Skeletal muscle tissue (tissue), 4 donors: ENCODE results near the gene VPS9D1. TPM values are rescaled to one million over a fixed set of nuclear protein-coding genes. Genes with fewer than 3 reads are reported as not detected.
"Not testable (repeated sequence)": the region's sequence is repeated elsewhere in the genome, so short reads cannot be mapped to it uniquely, and the experiment has no call there.

Source experiments
- H3K27ac ChIP-seq: one replicate; pipeline ENCODE4 v1.7.0; 2013; ENCODE audit warnings: mild to moderate bottlenecking, low read depth, low read length, inconsistent platforms
- H3K27me3 ChIP-seq, 3 donors: one replicate each; pipeline ENCODE4 v1.7.0; 2013; ENCODE audit warnings: low read length in 3 of 3; ENCODE audit not compliant: control insufficient read depth in 3 of 3, insufficient read depth in 3 of 3
- H3K36me3 ChIP-seq, 3 donors: one replicate each; pipeline ENCODE4 v1.7.0; 2013; ENCODE audit warnings: low read length in 3 of 3; ENCODE audit not compliant: control insufficient read depth in 3 of 3, insufficient read depth in 3 of 3
- H3K4me1 ChIP-seq, 3 donors: one replicate each; pipeline ENCODE4 v1.7.0; 2013; ENCODE audit warnings: low read length in 3 of 3, mild to moderate bottlenecking in 3 of 3; ENCODE audit not compliant: control insufficient read depth in 3 of 3, insufficient read depth in 3 of 3
- H3K4me3 ChIP-seq, 3 donors: one replicate each; pipeline ENCODE4 v1.7.0; 2013; ENCODE audit warnings: low read length in 3 of 3
- H3K9ac ChIP-seq, 3 donors: one replicate each; pipeline ENCODE4 v1.7.0; 2013; ENCODE audit warnings: low read length in 3 of 3, mild to moderate bottlenecking in 3 of 3, moderate library complexity in 2 of 3, low read depth in 1 of 3
- H3K9me3 ChIP-seq, 3 donors: one replicate each; pipeline ENCODE4 v1.7.0; 2013; ENCODE audit warnings: low read length in 3 of 3; ENCODE audit not compliant: control insufficient read depth in 3 of 3
- total RNA-seq: library from RNA; depleted of rRNA; stranded (reverse); fragments of >200 nt; gene quantifications from one replicate; pipeline ENCODE4 v1.2.3, GENCODE V29; 2014
- donor health status: Osteomylitis.

VPS9D1 gene
- total RNA-seq, 1 donor from 2014 or later, result 3.1 TPM

DNA sequence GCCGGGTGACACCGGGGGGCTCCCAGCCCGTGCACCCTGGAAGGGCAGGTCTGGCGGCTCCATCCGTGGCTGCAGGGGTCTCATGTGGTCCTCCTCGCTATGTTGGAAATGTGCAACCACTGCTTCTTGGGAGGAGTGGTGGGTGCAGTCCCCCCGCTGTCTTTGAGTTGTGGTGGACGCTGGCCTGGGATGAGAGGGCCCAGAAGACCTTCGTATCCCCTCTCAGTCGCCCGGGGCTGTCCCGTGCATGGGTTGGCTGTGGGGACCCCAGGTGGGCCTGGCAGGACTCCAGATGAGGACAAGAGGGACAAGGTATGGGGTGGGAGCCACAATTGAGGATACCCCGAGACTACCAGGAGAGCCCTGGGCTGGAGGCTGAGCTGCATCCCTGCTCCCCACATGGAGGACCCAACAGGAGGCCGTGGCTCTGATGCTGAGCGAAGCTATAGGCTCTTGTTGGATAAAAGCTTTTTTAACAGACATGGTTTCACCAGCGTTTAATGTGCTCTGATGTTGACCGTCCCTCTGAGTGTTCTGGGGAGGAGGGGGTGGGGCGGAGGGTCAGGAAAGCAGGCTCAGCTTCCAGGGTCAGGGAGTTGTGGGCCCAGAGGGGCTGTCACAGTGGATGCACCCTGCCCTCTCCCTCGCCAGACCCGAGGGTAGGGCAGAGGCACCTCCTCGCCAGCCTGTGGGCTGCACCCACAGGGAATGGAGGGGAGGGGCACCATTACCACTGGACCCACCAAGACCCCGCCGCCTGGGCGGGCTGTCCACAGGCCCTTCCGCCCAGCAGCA, 24.6 kb downstream of the VPS9D1 start:
- Histone ChIP-seq H3K36me3 (peaks cover 11 to 34% (median 21%) of the 10 kb centered on the region in 3 donors), H3K9ac (no peak overlapping the region)

DNA sequence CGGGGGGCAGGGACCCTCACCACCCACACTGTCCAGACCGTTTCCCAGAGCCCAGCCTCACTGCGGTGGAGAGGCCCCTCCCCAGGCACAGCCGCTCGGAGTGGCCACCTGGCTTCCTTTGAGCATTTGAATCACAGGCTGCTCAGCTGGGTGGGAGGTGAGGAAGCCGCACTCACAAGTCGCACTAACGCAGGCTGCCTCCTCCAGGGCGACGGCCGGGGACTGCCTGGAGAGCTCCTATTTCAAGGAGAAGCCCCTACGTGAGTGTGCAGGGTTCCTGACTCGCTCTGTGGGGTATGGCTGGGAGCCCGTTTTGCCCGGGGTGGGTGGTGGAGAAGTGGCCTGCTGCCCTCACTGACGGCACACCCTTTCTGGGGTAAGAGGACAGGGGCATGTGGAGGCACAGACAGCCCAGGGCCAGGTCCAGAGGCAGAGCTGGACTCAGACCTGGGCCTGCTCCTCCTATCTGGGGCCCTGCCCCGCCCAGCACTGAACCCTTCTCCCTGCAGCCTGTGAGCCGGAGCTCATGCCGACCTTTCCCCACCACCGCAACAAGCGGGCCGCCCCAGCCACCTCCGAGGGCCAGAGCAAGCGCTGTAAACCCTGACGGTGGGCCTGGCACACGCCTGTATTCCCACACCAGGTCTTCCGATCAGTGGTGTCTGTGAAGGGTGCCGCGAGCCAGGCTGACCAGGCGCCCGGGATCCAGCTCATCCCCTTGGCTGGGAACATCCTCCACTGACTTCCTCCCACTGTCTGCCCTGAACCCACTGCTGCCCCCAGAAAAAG, 25.4 kb downstream of the VPS9D1 start:
- H3K27ac ChIP-seq, result no peak overlapping the region
- H3K4me1 ChIP-seq, result peaks cover 6 to 17% (median 10%) of the 10 kb centered on the region in 3 donors
- H3K36me3 ChIP-seq, result peaks cover 14 to 40% (median 26%) of the 10 kb centered on the region in 3 donors
- H3K9ac ChIP-seq, result no peak overlapping the region
- H3K9me3 ChIP-seq, result no peaks in the 10 kb centered on the region
- H3K4me3 ChIP-seq, result no peak overlapping the region
- H3K27me3 ChIP-seq, result peaks cover 0 to 4% (median 0%) of the 10 kb centered on the region in 3 donors

More for the DNA sequence above, 24.6 kb downstream of the VPS9D1 start:
- peaks cover 14 to 25% (median 17%) of the 10 kb centered on the region in 3 donors for H3K4me1 ChIP-seq
- no peaks in the 10 kb centered on the region for H3K9me3 ChIP-seq
- H3K4me3 ChIP-seq, result no peak overlapping the region
- no peak overlapping the region for H3K27ac ChIP-seq
- H3K27me3 ChIP-seq, result peaks cover 0 to 6% (median 4%) of the 10 kb centered on the region in 3 donors

DNA sequence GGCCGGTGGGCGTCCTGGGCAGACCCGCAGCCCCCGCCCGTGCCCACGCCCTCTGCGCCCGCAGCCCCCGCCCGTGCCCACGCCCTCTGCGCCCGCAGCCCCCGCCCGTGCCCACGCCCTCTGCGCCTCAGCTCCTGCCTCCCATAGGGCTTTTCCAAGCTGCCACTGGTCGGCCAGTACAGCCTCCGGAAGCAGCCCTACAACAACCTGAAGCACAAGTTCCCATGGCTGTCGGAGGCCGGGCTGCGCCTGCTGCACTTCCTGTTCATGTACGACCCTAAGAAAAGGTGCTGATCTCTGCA, 26.0 kb downstream of the VPS9D1 start:
- Histone ChIP-seq H3K36me3 (peaks cover 17 to 45% (median 26%) of the 10 kb centered on the region in 3 donors), H3K4me1 (peaks cover under 1 to 12% (median 5%) of the 10 kb centered on the region in 3 donors)
- H3K9me3 ChIP-seq, H3K27me3 ChIP-seq, H3K27ac ChIP-seq, H3K9ac ChIP-seq, H3K4me3 ChIP-seq: not testable (repeated sequence)

DNA sequence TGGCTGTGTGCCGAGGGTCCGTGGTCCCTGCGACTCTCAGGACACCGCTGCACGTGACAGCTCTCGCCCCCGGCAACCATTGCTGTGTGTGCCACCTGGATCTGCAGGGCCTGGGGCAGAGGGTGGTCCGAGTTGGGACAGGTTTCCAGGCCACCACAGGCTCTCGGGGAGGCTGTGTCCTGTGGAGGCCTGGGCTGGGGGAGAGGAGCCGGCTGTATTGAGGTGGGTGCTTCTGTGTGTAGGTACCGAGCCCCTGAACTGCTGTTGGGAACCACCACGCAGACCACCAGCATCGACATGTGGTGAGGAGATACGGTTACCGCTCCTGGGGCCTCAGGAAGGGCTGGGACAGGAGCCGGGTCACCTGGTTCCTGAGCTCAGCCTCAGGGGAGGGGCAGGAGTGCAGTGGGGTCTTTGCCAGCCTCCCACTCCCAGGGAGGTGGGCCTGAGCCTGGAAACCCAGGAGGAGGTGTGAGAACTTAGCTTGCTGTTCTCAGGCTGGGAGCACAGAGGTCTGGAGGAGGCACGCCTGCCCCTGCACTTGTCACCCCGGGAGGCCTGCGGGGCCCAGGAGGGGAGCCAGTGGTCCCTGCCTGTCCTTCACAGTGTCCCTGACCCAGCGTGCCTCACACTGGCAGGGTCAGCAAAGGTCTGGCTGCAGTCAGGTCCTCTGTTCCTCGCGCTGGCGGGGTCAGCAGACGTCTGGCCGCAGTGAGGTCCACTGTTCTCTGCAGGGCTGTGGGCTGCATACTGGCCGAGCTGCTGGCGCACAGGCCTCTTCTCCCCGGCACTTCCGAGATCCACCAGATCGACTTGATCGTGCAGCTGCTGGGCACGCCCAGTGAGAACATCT, 26.5 kb downstream of the VPS9D1 start:
- Histone ChIP-seq H3K9me3 (no peaks in the 10 kb centered on the region), H3K4me3 (no peak overlapping the region), H3K27ac (no peak overlapping the region), H3K9ac (no peak overlapping the region), H3K36me3 (peaks cover 19 to 45% (median 27%) of the 10 kb centered on the region in 3 donors), H3K4me1 (peaks cover 0 to 10% (median 5%) of the 10 kb centered on the region in 3 donors), H3K27me3 (peaks cover 0 to 4% (median 0%) of the 10 kb centered on the region in 3 donors)

DNA sequence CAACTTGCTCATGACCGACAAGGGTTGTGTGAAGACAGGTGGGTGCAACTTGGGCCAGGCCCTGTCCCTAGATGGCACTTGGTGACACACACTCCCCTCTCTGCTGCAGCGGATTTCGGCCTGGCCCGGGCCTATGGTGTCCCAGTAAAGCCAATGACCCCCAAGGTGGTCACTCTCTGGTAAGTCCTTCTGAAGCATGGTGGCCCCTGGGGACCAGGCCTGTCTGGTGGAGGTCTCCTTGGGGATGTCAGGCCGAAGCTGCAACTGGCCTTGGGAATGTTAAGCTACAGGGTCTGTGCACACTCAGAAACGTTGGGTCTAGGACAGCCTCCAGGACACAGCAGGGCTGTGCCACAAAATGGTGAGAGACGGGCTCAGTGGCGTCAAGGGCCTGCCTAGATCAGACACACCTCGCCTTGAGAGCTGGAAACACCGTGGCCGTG, 27.4 kb downstream of the VPS9D1 start:
- Histone ChIP-seq H3K4me3 (no peak overlapping the region), H3K9me3 (no peaks in the 10 kb centered on the region), H3K27ac (no peak overlapping the region), H3K9ac (no peak overlapping the region), H3K27me3 (peaks cover 0 to 4% (median 0%) of the 10 kb centered on the region in 3 donors), H3K4me1 (peaks cover 0 to 12% (median 8%) of the 10 kb centered on the region in 3 donors), H3K36me3 (peaks cover 19 to 45% (median 29%) of the 10 kb centered on the region in 3 donors)

DNA sequence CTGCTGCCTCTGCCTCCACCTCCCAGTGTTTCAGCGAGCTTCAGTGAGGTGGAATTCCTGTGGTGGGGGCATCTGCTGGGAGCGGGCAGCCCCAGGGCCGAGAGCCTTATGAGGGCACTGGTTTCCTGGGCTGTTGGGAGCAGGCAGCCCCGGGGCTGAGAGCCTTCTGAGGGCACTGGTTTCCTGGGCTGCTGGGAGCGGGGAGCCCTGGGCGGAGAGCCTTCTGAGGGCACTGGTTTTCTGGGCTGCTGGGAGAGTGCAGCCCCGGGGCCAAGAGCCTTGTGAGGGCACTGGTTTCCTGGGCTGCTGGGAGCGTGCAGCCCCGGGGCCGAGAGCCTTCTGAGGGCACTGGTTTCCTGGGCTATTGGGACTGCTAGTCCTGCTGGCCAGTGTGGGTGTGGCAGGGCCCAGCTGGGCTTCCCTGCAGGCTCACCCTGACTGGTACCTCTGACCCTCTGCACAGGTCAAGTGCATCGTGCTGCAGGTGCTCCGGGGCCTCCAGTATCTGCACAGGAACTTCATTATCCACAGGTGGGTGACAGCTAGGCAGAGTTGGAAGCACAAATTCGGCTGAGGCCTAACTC, 28.6 kb downstream of the VPS9D1 start:
- no peaks in the 10 kb centered on the region for H3K27me3 ChIP-seq
- H3K36me3 ChIP-seq, result peaks cover 19 to 45% (median 29%) of the 10 kb centered on the region in 3 donors
- H3K4me3 ChIP-seq, result no peak overlapping the region
- H3K9ac ChIP-seq, result no peak overlapping the region
- no peaks in the 10 kb centered on the region for H3K9me3 ChIP-seq
- H3K4me1 ChIP-seq, result peaks cover 7 to 15% (median 14%) of the 10 kb centered on the region in 3 donors
- H3K27ac ChIP-seq, result no peak overlapping the region

DNA sequence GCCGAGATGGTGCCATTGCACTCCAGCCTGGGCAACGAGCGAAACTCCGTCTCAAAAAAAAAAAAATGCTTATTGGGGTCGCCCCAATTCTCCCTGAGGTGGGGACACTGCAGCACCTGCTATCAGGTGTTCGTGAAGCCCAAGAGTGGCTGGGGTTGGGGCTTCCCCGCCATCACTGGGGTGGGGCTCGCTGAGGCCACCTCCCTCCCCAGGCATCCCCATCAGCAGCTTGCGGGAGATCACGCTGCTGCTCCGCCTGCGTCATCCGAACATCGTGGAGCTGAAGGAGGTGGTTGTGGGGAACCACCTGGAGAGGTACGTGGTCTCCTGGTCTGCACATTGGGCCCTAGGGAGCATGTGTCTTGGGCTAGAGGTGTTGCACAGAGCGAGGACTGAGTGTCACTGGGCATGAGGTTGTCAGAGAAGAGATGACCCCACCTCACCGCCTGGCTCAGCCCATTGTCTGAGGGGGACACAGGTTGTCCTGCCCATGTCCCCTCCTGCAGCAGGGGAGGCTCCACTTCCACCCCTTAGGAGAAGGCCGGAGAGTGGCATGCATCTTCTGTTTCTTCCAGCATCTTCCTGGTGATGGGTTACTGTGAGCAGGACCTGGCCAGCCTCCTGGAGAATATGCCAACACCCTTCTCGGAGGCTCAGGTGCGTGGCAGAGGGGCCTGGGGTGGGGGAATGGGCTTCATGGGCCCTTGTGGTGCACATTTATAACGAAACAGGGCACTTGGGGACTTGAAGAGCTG, 29.3 kb downstream of the VPS9D1 start:
- peaks cover 19 to 45% (median 29%) of the 10 kb centered on the region in 3 donors for H3K36me3 ChIP-seq
- H3K27ac ChIP-seq, result no peak overlapping the region
- H3K4me3 ChIP-seq, result no peak overlapping the region
- H3K9me3 ChIP-seq, result no peaks in the 10 kb centered on the region
- H3K27me3 ChIP-seq, result no peaks in the 10 kb centered on the region
- peaks cover 9 to 14% (median 14%) of the 10 kb centered on the region in 3 donors for H3K4me1 ChIP-seq
- H3K9ac ChIP-seq, result no peak overlapping the region

DNA sequence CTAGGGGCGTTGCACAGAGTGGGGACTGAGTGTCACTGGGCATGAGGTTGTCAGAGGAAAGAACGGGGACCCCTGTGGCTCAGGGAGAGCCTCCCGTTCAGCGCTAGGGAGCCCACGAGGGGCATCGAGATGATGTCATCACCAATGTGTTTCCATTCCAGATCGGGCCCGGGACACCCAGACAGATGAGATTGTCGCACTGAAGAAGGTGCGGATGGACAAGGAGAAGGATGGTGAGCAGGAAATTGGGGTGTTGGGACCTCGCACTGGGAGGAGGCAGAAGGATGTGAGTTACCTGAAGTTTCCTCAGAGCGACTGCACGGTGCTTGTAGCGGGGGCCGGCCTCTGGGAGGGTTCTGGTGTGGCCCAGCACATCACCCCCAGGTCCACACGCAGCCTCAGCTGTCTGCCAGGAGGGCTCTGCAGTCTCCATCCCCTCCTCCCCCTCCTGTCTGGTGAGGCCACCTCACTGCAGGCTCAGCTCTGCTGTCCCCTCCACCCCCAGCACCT, 30.3 kb downstream of the VPS9D1 start:
- Histone ChIP-seq H3K4me3 (no peak overlapping the region), H3K9ac (no peak overlapping the region), H3K9me3 (no peaks in the 10 kb centered on the region), H3K27ac (no peak overlapping the region), H3K27me3 (no peaks in the 10 kb centered on the region), H3K4me1 (peaks cover 9 to 14% (median 14%) of the 10 kb centered on the region in 3 donors), H3K36me3 (peaks cover 19 to 43% (median 26%) of the 10 kb centered on the region in 3 donors)
